Skeletal muscle tissue (tissue), 4 donors: ENCODE measurements around the gene ZFYVE28. TPM values are rescaled to one million over a fixed set of nuclear protein-coding genes. Genes with fewer than 3 reads are reported as not detected.

Experiments used
- H3K27ac ChIP-seq: one replicate; pipeline ENCODE4 v1.7.0; 2013; ENCODE audit warnings: mild to moderate bottlenecking, low read depth, low read length, inconsistent platforms
- H3K27me3 ChIP-seq, 3 donors: one replicate each; pipeline ENCODE4 v1.7.0; 2013; ENCODE audit warnings: low read length in 3 of 3; ENCODE audit not compliant: control insufficient read depth in 3 of 3, insufficient read depth in 3 of 3
- H3K36me3 ChIP-seq, 3 donors: one replicate each; pipeline ENCODE4 v1.7.0; 2013; ENCODE audit warnings: low read length in 3 of 3; ENCODE audit not compliant: control insufficient read depth in 3 of 3, insufficient read depth in 3 of 3
- H3K4me1 ChIP-seq, 3 donors: one replicate each; pipeline ENCODE4 v1.7.0; 2013; ENCODE audit warnings: low read length in 3 of 3, mild to moderate bottlenecking in 3 of 3; ENCODE audit not compliant: control insufficient read depth in 3 of 3, insufficient read depth in 3 of 3
- H3K4me3 ChIP-seq, 3 donors: one replicate each; pipeline ENCODE4 v1.7.0; 2013; ENCODE audit warnings: low read length in 3 of 3
- H3K9ac ChIP-seq, 3 donors: one replicate each; pipeline ENCODE4 v1.7.0; 2013; ENCODE audit warnings: low read length in 3 of 3, mild to moderate bottlenecking in 3 of 3, moderate library complexity in 2 of 3, low read depth in 1 of 3
- H3K9me3 ChIP-seq, 3 donors: one replicate each; pipeline ENCODE4 v1.7.0; 2013; ENCODE audit warnings: low read length in 3 of 3; ENCODE audit not compliant: control insufficient read depth in 3 of 3
- total RNA-seq: library from RNA; depleted of rRNA; stranded (reverse); fragments of >200 nt; gene quantifications from one replicate; pipeline ENCODE4 v1.2.3, GENCODE V29; 2014
- donor health status: Osteomylitis.

Gene ZFYVE28
- total RNA-seq, 1 donor from 2014 or later: 1.0 TPM

- peak overlapping the region; percentile 47 for H3K27ac ChIP-seq
- H3K4me1 ChIP-seq: peaks cover 64 to 74% (median 72%) of the 10 kb centered on the region in 3 donors
- H3K9ac ChIP-seq: peak overlapping the region in 2 of 3 donors; percentile 38 to 73
- H3K9me3 ChIP-seq: no peaks in the 10 kb centered on the region
- H3K27me3 ChIP-seq: no peaks in the 10 kb centered on the region
- H3K4me3 ChIP-seq: no peak overlapping the region
- H3K36me3 ChIP-seq: peaks cover 27 to 42% (median 31%) of the 10 kb centered on the region in 3 donors
Measured at GRCh38 chr4:2256781-2257191, 161.7 kb downstream of the ZFYVE28 start.

GRCh38 chr4:2256156-2256731 lies 162.2 kb downstream of the ZFYVE28 start:
- H3K36me3 ChIP-seq: peaks cover 28 to 47% (median 36%) of the 10 kb centered on the region in 3 donors
- H3K4me3 ChIP-seq: no peak overlapping the region
- peak overlapping the region; percentile 38 to 73 (median 51) for H3K9ac ChIP-seq
- peaks cover 64 to 74% (median 72%) of the 10 kb centered on the region in 3 donors for H3K4me1 ChIP-seq
- no peaks in the 10 kb centered on the region for H3K27me3 ChIP-seq
- H3K9me3 ChIP-seq: no peaks in the 10 kb centered on the region
- H3K27ac ChIP-seq: peak overlapping the region; percentile 47

DNA sequence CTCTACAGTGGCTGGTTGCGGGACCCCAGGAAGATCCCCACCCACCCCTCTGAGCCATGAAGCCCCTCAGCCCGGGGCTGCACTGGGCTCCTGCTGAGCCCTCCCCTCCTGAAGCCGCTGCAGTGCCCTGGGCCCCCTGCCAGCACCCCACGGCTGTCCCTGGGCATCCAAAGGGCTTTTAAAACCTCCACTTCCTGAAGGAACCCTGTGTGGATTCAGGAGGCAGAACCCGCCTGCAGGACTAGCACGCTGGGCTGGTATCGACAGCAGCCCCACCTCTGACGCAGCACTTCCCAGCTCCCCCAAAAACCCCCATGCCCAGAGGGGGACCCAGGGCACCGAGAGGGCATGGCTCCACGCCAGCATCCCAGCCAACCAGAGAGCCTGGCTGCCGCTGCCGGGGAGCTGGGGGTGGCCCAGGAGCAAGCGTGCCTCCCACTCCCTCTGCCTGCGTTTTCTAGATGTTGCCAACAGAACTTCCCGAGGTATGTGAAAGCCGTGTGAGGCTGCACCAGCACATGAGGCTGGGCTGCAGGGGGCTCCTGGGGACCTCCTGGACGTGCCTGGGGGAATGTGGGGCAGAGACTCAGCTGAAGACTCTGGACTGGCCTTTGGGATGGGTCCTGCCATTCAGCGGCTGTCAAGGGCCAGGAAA lies 162.8 kb downstream of the ZFYVE28 start:
- Histone ChIP-seq H3K4me1 (peaks cover 62 to 73% (median 69%) of the 10 kb centered on the region in 3 donors), H3K4me3 (no peak overlapping the region)

GRCh38 chr4:2254665-2255500 lies 163.6 kb downstream of the ZFYVE28 start:
- no peaks in the 10 kb centered on the region for H3K27me3 ChIP-seq
- H3K4me1 ChIP-seq: peaks cover 55 to 65% (median 62%) of the 10 kb centered on the region in 3 donors
- no peaks in the 10 kb centered on the region for H3K9me3 ChIP-seq
- peaks cover 41 to 57% (median 47%) of the 10 kb centered on the region in 3 donors for H3K36me3 ChIP-seq
- peak overlapping the region in 1 of 3 donors; percentile 25 for H3K9ac ChIP-seq
- H3K4me3 ChIP-seq: no peak overlapping the region
- H3K27ac ChIP-seq: no peak overlapping the region

More for the DNA sequence above, 162.8 kb downstream of the ZFYVE28 start:
- H3K9me3 ChIP-seq: no peaks in the 10 kb centered on the region
- peak overlapping the region; percentile 47 for H3K27ac ChIP-seq
- no peaks in the 10 kb centered on the region for H3K27me3 ChIP-seq
- H3K9ac ChIP-seq: peak overlapping the region; percentile 38 to 73 (median 51)
- H3K36me3 ChIP-seq: peaks cover 34 to 53% (median 42%) of the 10 kb centered on the region in 3 donors

DNA sequence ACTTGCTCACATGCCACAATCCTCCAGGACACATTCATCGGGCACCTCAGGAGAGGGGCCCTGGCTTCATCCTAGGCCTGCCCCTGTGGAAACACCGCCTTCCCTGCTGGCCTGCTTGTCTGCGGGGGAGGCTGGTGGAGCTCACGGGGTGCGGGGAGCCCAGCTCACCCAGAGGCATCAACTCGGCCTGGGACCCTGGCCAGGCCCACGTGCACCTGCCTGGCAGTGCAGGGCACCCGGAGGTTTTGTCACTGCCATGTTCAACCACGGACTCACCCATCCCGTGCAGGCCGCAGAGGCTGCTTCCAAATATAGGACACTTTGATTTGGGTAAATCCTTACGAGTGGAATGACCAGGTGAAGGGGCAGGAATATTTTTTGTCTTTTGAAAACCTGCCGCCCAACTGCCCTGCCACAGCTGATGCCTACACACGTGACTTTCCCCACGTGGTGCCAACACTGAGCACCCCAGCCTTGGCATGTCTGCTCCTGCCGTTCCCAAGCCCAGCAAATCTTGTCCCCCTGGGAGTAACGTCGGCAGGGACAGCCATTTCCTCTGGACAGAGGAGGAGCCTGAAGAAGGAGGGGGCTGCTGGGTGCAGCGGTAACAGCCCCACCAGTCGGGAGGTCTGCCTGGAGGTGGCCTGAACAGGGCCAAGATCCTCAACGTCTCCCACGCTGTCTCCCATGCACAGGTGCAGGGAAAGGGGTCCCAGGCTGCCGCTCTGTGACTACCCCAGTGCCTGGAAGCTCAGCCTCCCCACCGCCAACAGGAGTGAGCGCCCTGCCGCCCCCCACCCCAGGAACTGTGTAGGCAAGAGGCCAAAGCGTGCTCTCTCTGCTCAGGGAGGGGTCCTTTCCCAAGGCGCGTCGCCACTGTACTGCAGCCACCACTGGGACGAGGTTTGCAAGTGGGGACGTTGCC lies 165.0 kb downstream of the ZFYVE28 start:
- Histone ChIP-seq H3K9ac (peak overlapping the region in 2 of 3 donors; percentile 2 to 50), H3K27me3 (no peaks in the 10 kb centered on the region), H3K4me3 (no peak overlapping the region), H3K27ac (no peak overlapping the region), H3K9me3 (no peaks in the 10 kb centered on the region), H3K36me3 (peaks cover 48 to 68% (median 52%) of the 10 kb centered on the region in 3 donors), H3K4me1 (peaks cover 40 to 50% (median 47%) of the 10 kb centered on the region in 3 donors)

DNA sequence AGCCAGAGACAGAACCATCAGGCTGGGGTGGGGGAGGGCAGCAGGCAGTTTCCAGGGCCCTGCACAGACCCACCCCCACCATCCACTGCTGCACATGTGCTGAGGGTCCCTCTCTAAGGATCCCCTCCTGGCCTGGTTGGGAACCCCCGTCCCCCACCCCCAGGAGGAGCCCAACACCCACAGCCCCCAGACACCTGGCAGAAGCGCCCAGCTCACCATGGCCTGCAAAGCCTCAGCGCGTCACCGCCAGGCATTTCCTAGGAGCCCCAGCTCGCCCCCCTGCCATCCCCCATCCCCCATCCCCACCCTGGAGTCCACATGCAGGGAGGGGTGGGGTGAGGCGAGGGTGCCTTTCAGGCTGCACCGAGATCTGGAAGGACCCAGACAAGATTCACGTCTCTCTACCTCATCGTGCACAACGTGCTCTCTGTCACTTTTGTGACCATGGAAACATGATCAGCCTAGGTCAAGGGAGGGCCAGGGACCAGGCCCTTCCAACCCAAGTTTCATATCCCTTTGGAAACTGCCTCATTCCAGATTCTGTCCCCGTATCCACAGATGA lies 165.8 kb downstream of the ZFYVE28 start:
- H3K36me3 ChIP-seq: peaks cover 45 to 66% (median 56%) of the 10 kb centered on the region in 3 donors
- peak overlapping the region in 1 of 3 donors; percentile 50 for H3K9ac ChIP-seq
- H3K27ac ChIP-seq: no peak overlapping the region
- H3K4me3 ChIP-seq: no peak overlapping the region
- no peaks in the 10 kb centered on the region for H3K9me3 ChIP-seq
- H3K4me1 ChIP-seq: peaks cover 32 to 42% (median 40%) of the 10 kb centered on the region in 3 donors
- H3K27me3 ChIP-seq: no peaks in the 10 kb centered on the region

GRCh38 chr4:2251795-2252529 lies 166.5 kb downstream of the ZFYVE28 start:
- no peaks in the 10 kb centered on the region for H3K9me3 ChIP-seq
- H3K9ac ChIP-seq: no peak overlapping the region
- no peak overlapping the region for H3K4me3 ChIP-seq
- peaks cover 25 to 36% (median 33%) of the 10 kb centered on the region in 3 donors for H3K4me1 ChIP-seq
- no peaks in the 10 kb centered on the region for H3K27me3 ChIP-seq
- H3K36me3 ChIP-seq: peaks cover 41 to 61% (median 53%) of the 10 kb centered on the region in 3 donors
- H3K27ac ChIP-seq: no peak overlapping the region

DNA sequence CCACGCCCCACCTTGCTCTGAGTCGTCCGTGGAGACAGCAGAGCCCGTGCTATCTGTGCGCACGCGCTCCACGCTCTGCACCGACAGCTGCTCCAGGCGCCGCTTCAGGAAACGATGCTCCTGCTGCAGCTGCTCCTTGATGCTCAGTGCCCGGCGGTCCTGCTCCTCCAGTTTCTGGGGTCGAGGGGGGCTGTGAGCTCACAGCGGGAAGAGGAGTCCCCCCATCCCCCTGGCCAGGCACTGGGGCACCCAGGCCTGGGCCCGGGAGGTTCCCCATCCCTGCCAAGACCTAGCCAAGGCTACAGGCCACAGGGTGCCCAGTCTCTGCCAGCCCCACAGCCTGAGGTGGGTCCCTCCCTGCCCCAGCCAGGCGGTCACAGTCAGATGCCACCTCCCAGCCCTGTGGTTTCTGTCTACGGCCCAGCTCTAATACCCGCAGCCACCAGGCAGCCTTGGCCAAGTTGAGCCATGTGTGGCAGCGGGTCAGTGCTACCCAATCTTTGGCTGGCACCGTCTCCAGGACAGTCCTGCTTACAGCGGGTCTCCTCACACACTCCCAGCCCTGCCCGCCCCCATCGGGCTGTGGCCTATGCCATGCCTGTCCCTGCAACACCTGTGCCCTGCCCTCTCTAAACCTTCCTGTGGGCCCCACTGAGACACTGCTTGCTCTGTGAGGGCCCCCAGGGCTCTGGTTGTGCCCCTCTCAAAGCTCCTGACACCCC lies 167.2 kb downstream of the ZFYVE28 start:
- peaks cover 43 to 61% (median 53%) of the 10 kb centered on the region in 3 donors for H3K36me3 ChIP-seq
- H3K9me3 ChIP-seq: no peaks in the 10 kb centered on the region
- no peaks in the 10 kb centered on the region for H3K27me3 ChIP-seq
- no peak overlapping the region for H3K27ac ChIP-seq
- H3K4me1 ChIP-seq: peaks cover 18 to 29% (median 26%) of the 10 kb centered on the region in 3 donors
- no peak overlapping the region for H3K9ac ChIP-seq
- no peak overlapping the region for H3K4me3 ChIP-seq
